ENCODE data around the gene PIEZO2. TPM values are rescaled to one million over a fixed set of nuclear protein-coding genes. Genes with fewer than 3 reads are reported as not detected.
"Not testable (repeated sequence)": the region's sequence is repeated elsewhere in the genome, so short reads cannot be mapped to it uniquely, and the experiment has no call there.

PIEZO2 gene
- total RNA-seq, 1 experiment from 2014 or later: 0.11 TPM

DNA sequence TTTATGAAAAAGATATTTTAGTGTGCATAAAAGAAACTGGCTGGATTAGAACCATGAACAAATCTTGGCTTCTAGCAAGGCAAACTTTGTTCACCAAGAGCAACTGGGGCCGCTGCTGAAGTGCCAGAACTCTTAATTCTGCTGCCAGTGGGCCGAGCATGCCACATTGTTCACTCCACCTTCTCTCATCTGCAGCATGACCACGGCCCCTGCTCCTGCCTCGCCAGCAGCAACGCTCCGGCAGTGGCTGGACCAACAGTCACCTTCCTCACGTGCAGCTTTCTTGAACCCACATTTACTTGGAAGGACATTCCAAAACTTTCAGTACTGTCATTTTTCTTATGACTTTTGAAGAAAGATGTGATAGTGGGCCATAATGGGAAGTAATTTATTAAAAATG, 213.8 kb downstream of the PIEZO2 start:
- BruUV-seq (replicated peaks): no TSS peak
- ChIA-PET POLR2A (no interaction called here), CTCF (no interaction called here)
- TF ChIP-seq, protein P1, sequence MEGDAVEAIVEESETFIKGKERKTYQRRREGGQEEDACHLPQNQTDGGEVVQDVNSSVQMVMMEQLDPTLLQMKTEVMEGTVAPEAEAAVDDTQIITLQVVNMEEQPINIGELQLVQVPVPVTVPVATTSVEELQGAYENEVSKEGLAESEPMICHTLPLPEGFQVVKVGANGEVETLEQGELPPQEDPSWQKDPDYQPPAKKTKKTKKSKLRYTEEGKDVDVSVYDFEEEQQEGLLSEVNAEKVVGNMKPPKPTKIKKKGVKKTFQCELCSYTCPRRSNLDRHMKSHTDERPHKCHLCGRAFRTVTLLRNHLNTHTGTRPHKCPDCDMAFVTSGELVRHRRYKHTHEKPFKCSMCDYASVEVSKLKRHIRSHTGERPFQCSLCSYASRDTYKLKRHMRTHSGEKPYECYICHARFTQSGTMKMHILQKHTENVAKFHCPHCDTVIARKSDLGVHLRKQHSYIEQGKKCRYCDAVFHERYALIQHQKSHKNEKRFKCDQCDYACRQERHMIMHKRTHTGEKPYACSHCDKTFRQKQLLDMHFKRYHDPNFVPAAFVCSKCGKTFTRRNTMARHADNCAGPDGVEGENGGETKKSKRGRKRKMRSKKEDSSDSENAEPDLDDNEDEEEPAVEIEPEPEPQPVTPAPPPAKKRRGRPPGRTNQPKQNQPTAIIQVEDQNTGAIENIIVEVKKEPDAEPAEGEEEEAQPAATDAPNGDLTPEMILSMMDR (IDR thresholded peaks at IDR 0.05; ENCODE audit: insufficient read depth in 1 of 2, low read depth in 1 of 2, low read length in 1 of 2, severe bottlenecking in 1 of 2, unreplicated experiment in 1 of 2): no peak
- Histone ChIP-seq H3K27me3 (replicated peaks; ENCODE audit: control insufficient read depth, insufficient read depth, low read length) (no peaks in the 10 kb centered on the region), H3K36me3 (ENCODE audit: control insufficient read depth, insufficient read depth, low read length) (no peaks in the 10 kb centered on the region), H3K9me3 (no peaks in the 10 kb centered on the region), H3K4me1 (no peaks in the 10 kb centered on the region), H3K4me3 (ENCODE audit: low read depth, low read length) (no peak overlapping the region)
- no peaks in the 10 kb centered on the region for H3K4me1 Mint-ChIP-seq (ENCODE audit: low read depth, unreplicated experiment)
- intact Hi-C loops (cut with micrococcal nuclease; ENCODE audit: unreplicated experiment): no loop called here
- no peak overlapping the region for H3K4me3 Mint-ChIP-seq (ENCODE audit: unreplicated experiment)
- H3K27me3 Mint-ChIP-seq (ENCODE audit: insufficient read depth, unreplicated experiment): no peaks in the 10 kb centered on the region
- no peaks in the 10 kb centered on the region for H3K36me3 Mint-ChIP-seq (ENCODE audit: insufficient read depth, unreplicated experiment)
- DNase-seq: no peak
- no peaks in the 10 kb centered on the region for H3K9me3 Mint-ChIP-seq (ENCODE audit: unreplicated experiment)
- H3K27ac Mint-ChIP-seq (ENCODE audit: unreplicated experiment): no peak overlapping the region

DNA sequence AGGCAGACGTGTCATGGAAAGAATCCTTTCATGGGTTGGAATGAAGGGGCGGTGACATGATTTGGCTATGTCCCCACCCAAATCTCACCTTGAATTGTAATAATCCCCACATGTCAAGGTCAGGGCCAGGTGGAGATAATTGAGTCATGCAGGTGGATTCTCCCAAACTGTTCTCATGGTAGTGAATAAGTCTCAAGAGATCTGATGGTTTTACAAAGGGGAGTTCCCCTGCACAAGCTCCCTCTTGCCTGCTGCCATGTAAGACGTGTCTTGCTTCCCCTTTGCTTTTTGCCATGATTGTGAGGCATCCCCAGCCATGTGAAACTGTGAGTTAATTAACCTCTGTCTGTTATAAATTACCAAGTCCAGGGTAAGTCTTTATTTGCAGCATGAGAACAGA, 215.7 kb downstream of the PIEZO2 start:
- H3K9me3 Mint-ChIP-seq (ENCODE audit: unreplicated experiment); intact Hi-C loops (cut with micrococcal nuclease; ENCODE audit: unreplicated experiment); H3K36me3 ChIP-seq (ENCODE audit: control insufficient read depth, insufficient read depth, low read length); H3K27me3 Mint-ChIP-seq (ENCODE audit: insufficient read depth, unreplicated experiment); H3K4me3 Mint-ChIP-seq (ENCODE audit: unreplicated experiment); H3K27ac Mint-ChIP-seq (ENCODE audit: unreplicated experiment); H3K4me1 Mint-ChIP-seq (ENCODE audit: low read depth, unreplicated experiment); H3K4me3 ChIP-seq (ENCODE audit: low read depth, low read length); H3K9me3 ChIP-seq; CTCF ChIA-PET; BruUV-seq (replicated peaks); H3K27me3 ChIP-seq (replicated peaks; ENCODE audit: control insufficient read depth, insufficient read depth, low read length); H3K4me1 ChIP-seq; DNase-seq; H3K36me3 Mint-ChIP-seq (ENCODE audit: insufficient read depth, unreplicated experiment); POLR2A ChIA-PET: not testable (repeated sequence)

DNA sequence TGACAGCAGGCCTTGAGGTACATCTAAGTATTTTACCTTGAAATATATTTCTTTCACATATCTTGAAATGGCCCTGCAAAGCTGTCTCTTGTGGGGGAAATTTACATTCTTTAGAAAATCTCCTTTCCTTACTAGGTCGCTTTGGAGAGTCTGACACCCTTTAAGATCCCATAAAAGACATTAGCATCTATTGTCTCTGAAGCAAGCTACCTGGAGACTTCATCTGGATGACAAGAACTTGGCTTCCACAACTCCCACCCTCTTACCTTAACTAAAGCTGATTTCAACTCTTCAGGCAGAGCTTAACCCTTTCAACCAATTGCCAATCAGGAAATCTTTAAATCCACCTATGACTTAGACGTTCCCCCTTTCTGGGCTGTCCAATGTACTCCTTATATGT, 219.3 kb downstream of the PIEZO2 start:
- no TSS peak for BruUV-seq (replicated peaks)
- H3K4me3 Mint-ChIP-seq (ENCODE audit: unreplicated experiment): no peak overlapping the region

More for the DNA sequence above, 219.3 kb downstream of the PIEZO2 start:
- Histone ChIP-seq H3K4me3 (ENCODE audit: low read depth, low read length) (no peak overlapping the region), H3K27me3 (replicated peaks; ENCODE audit: control insufficient read depth, insufficient read depth, low read length) (no peaks in the 10 kb centered on the region), H3K9me3 (no peaks in the 10 kb centered on the region), H3K4me1 (no peaks in the 10 kb centered on the region), H3K36me3 (ENCODE audit: control insufficient read depth, insufficient read depth, low read length) (no peaks in the 10 kb centered on the region)
- Mint-ChIP-seq H3K4me1 (ENCODE audit: low read depth, unreplicated experiment) (no peaks in the 10 kb centered on the region), H3K9me3 (ENCODE audit: unreplicated experiment) (no peaks in the 10 kb centered on the region), H3K27ac (ENCODE audit: unreplicated experiment) (no peak overlapping the region), H3K36me3 (ENCODE audit: insufficient read depth, unreplicated experiment) (no peaks in the 10 kb centered on the region), H3K27me3 (ENCODE audit: insufficient read depth, unreplicated experiment) (no peaks in the 10 kb centered on the region)
- ChIA-PET POLR2A (no interaction called here), CTCF (no interaction called here)
- intact Hi-C loops (cut with micrococcal nuclease; ENCODE audit: unreplicated experiment): no loop called here
- no peak for DNase-seq
- TF ChIP-seq, protein P1 (IDR thresholded peaks at IDR 0.05; ENCODE audit: insufficient read depth in 1 of 2, low read depth in 1 of 2, low read length in 1 of 2, severe bottlenecking in 1 of 2, unreplicated experiment in 1 of 2): no peak
